ENCODE results near the gene LRRFIP2. TPM values are rescaled to one million over a fixed set of nuclear protein-coding genes. Genes with fewer than 3 reads are reported as not detected.
"Not testable (repeated sequence)": the region's sequence is repeated elsewhere in the genome, so short reads cannot be mapped to it uniquely, and the experiment has no call there.

The LRRFIP2 gene, protein sequence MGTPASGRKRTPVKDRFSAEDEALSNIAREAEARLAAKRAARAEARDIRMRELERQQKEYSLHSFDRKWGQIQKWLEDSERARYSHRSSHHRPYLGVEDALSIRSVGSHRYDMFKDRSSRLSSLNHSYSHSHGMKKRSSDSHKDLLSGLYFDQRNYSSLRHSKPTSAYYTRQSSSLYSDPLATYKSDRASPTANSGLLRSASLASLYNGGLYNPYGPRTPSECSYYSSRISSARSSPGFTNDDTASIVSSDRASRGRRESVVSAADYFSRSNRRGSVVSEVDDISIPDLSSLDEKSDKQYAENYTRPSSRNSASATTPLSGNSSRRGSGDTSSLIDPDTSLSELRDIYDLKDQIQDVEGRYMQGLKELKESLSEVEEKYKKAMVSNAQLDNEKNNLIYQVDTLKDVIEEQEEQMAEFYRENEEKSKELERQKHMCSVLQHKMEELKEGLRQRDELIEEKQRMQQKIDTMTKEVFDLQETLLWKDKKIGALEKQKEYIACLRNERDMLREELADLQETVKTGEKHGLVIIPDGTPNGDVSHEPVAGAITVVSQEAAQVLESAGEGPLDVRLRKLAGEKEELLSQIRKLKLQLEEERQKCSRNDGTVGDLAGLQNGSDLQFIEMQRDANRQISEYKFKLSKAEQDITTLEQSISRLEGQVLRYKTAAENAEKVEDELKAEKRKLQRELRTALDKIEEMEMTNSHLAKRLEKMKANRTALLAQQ
- total RNA-seq (ENCODE audit: low replicate concordance), result 29.5 and 36.7 TPM in 2 replicates

DNA sequence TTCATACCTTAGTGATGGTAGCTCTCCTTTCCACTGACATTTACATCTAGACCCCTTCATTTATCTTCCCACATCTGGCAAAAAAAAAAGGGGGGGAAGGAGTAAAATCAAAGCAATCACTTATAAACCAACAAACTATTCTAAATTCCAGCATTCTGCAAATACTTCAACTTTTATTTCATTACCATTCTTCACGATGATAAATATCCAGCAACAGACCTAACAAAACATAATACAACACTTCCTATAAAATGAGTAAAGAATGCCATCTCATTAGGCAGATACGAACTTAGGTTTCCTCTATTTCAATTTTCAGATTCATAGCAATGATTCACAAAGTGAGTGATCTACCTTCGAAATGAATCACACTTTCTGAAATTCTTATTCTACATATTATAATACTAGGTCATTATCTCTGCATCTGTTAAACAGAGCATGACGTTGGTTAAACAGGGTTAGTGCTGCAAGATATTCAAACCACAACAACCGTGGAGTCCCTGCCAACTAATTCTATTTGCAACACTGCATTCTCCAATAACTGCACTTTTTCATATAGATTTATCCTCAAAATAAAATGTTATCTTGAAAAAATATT lies at the start of gene LRRFIP2:
LRRFIP2 (minus strand) TSS at position 51 of the 595 bp plus-strand sequence. CDS start 25,599 bp downstream, outside the sequence.
- Histone ChIP-seq H3K36me3 (no peaks in the 10 kb centered on the region), H3K79me2 (ENCODE audit: low read depth) (peaks cover 68% of the 10 kb centered on the region), H3K27me3 (no peaks in the 10 kb centered on the region), H3K9ac (peak within 1 kb of the TSS; percentile 77), H3K4me1 (peaks cover 16% of the 10 kb centered on the region), H4K20me1 (ENCODE audit: low read depth) (peaks cover 32% of the 10 kb centered on the region), H2AFZ (replicated peaks) (peak within 1 kb of the TSS; percentile 90), H3K27ac (peak within 1 kb of the TSS; percentile 92), H3K4me2 (peak within 1 kb of the TSS; percentile 77), H3K9me3 (ENCODE audit: low read depth) (no peaks in the 10 kb centered on the region), H3F3A (ENCODE audit: low read depth) (peaks cover 22% of the 10 kb centered on the region), H3K4me3 (peak within 1 kb of the TSS; percentile 97)
- H3K27ac Mint-ChIP-seq, result peak within 1 kb of the TSS; percentile 33
- H3K36me3 Mint-ChIP-seq, result peaks cover 8% of the 10 kb centered on the region
- no peaks in the 10 kb centered on the region for H3K9me3 Mint-ChIP-seq
- peak within 1 kb of the TSS; percentile 97 for H3K4me3 Mint-ChIP-seq
- peaks cover 32% of the 10 kb centered on the region for H3K4me1 Mint-ChIP-seq
- DNase-seq (ENCODE audit: low spot score), result no peak
- no peaks in the 10 kb centered on the region for H3K27me3 Mint-ChIP-seq (ENCODE audit: insufficient read depth, low read depth)
- TF ChIP-seq, protein P1, sequence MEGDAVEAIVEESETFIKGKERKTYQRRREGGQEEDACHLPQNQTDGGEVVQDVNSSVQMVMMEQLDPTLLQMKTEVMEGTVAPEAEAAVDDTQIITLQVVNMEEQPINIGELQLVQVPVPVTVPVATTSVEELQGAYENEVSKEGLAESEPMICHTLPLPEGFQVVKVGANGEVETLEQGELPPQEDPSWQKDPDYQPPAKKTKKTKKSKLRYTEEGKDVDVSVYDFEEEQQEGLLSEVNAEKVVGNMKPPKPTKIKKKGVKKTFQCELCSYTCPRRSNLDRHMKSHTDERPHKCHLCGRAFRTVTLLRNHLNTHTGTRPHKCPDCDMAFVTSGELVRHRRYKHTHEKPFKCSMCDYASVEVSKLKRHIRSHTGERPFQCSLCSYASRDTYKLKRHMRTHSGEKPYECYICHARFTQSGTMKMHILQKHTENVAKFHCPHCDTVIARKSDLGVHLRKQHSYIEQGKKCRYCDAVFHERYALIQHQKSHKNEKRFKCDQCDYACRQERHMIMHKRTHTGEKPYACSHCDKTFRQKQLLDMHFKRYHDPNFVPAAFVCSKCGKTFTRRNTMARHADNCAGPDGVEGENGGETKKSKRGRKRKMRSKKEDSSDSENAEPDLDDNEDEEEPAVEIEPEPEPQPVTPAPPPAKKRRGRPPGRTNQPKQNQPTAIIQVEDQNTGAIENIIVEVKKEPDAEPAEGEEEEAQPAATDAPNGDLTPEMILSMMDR (IDR thresholded peaks at IDR 0.05), result no peak
- no peak for TF ChIP-seq EZH2 (IDR thresholded peaks at IDR 0.05)
- TF ChIP-seq EZH2phosphoT487 (IDR thresholded peaks at IDR 0.05), result no peak

DNA sequence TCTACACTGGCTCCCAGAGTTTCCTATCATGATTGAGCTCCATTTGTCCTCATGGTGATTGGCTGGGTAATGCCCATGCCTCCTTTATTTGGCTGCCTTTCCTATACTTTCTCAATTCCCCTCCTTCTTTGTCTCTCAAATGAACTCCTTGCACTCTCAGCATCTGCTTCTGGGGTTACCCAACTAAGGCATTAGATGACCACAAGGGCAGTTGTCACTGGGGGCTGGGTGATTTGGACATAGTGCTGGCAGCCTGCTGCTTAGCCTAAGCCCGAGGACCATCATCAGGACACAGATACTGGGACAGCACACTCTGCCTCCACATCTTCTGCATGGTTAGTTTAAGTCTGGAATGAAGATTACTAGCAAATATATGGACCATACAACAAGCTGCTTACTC lies 49.2 kb upstream of the LRRFIP2 start:
- H3K4me1 ChIP-seq, result no peaks in the 10 kb centered on the region
- H3K4me3 Mint-ChIP-seq, result no peak overlapping the region

DNA sequence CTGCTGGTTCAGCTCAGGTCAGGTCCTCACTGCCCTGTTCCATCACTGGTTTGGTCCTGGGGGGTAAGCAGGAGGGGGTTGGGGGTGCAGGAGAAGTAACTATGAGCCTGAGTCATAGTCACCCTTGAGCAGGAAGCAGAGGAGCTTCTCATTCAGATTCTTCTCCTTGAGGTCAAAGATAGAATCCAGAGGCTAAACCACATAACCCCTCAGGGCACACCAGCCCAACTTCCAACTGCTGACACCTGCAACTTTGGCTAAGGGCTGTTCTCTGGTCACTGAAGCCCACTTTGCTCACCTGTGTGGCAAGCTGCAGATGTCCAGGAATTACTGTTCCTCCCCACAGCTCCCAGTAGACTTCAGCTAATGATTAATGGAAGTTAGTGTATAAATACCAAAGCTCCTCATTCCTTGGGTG lies 48.8 kb upstream of the LRRFIP2 start:
- H3K27ac Mint-ChIP-seq, result no peak overlapping the region
- H3K9ac ChIP-seq, result no peak overlapping the region
- no peak overlapping the region for H2AFZ ChIP-seq (replicated peaks)
- no peaks in the 10 kb centered on the region for H3K27me3 ChIP-seq
- no peaks in the 10 kb centered on the region for H3K36me3 ChIP-seq
- no peaks in the 10 kb centered on the region for H3F3A ChIP-seq (ENCODE audit: low read depth)
- H4K20me1 ChIP-seq (ENCODE audit: low read depth), result no peaks in the 10 kb centered on the region
- H3K4me1 ChIP-seq, result no peaks in the 10 kb centered on the region
- H3K4me3 ChIP-seq, result no peak overlapping the region
- no peak for DNase-seq (ENCODE audit: low spot score)
- no peaks in the 10 kb centered on the region for H3K9me3 ChIP-seq (ENCODE audit: low read depth)
- H3K27ac ChIP-seq, result no peak overlapping the region
- no peaks in the 10 kb centered on the region for H3K4me1 Mint-ChIP-seq
- peaks cover 2% of the 10 kb centered on the region for H3K27me3 Mint-ChIP-seq (ENCODE audit: insufficient read depth, low read depth)
- no peaks in the 10 kb centered on the region for H3K36me3 Mint-ChIP-seq
- H3K4me2 ChIP-seq, result no peak overlapping the region
- TF ChIP-seq EZH2phosphoT487 (IDR thresholded peaks at IDR 0.05), result no peak
- TF ChIP-seq, protein P1 (IDR thresholded peaks at IDR 0.05), result no peak
- no peak for TF ChIP-seq EZH2 (IDR thresholded peaks at IDR 0.05)
- H3K79me2 ChIP-seq (ENCODE audit: low read depth), result no peaks in the 10 kb centered on the region
- no peaks in the 10 kb centered on the region for H3K9me3 Mint-ChIP-seq
- no peak overlapping the region for H3K4me3 Mint-ChIP-seq

More for the DNA sequence above, 49.2 kb upstream of the LRRFIP2 start:
- no peaks in the 10 kb centered on the region for H3K79me2 ChIP-seq (ENCODE audit: low read depth)
- peaks cover 2% of the 10 kb centered on the region for H3K27me3 Mint-ChIP-seq (ENCODE audit: insufficient read depth, low read depth)
- no peak overlapping the region for H3K9ac ChIP-seq
- no peaks in the 10 kb centered on the region for H3K36me3 ChIP-seq
- H3K4me3 ChIP-seq, result no peak overlapping the region
- H3K4me2 ChIP-seq, result no peak overlapping the region
- H3K27me3 ChIP-seq, result no peaks in the 10 kb centered on the region
- H3K9me3 Mint-ChIP-seq, result no peaks in the 10 kb centered on the region
- H3F3A ChIP-seq (ENCODE audit: low read depth), result no peaks in the 10 kb centered on the region
- no peak for TF ChIP-seq EZH2phosphoT487 (IDR thresholded peaks at IDR 0.05)
- TF ChIP-seq, protein P1 (IDR thresholded peaks at IDR 0.05), result no peak
- TF ChIP-seq EZH2 (IDR thresholded peaks at IDR 0.05), result no peak
- DNase-seq (ENCODE audit: low spot score), result no peak
- no peak overlapping the region for H2AFZ ChIP-seq (replicated peaks)
- peak overlapping the region; percentile 18 for H3K27ac Mint-ChIP-seq
- H4K20me1 ChIP-seq (ENCODE audit: low read depth), result no peaks in the 10 kb centered on the region
- no peaks in the 10 kb centered on the region for H3K36me3 Mint-ChIP-seq
- H3K27ac ChIP-seq, result no peak overlapping the region
- H3K9me3 ChIP-seq (ENCODE audit: low read depth), result no peaks in the 10 kb centered on the region
- no peaks in the 10 kb centered on the region for H3K4me1 Mint-ChIP-seq

DNA sequence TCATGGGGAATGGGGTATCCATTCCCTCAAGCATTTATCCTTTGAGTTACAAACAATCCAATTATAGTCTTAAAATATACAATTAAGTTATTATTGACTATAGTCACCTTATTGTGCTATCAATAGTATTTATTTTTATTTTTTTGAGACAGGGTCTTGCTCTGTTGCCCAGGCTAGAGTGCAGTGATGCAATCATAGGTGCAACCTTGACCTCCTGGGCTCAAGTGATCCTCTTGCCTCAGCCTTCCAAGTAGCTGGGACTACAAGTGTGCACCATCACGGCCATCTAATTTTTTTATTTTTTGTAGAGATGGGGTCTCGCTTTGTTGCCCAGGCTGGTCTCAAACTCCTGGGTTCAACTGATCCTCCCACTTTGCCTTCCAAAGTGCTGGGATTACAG lies 48.2 kb upstream of the LRRFIP2 start:
- not testable (repeated sequence) for H3K27ac Mint-ChIP-seq; DNase-seq (ENCODE audit: low spot score); H3K4me2 ChIP-seq; H3K27me3 ChIP-seq; H3K27me3 Mint-ChIP-seq (ENCODE audit: insufficient read depth, low read depth); H3K79me2 ChIP-seq (ENCODE audit: low read depth); H4K20me1 ChIP-seq (ENCODE audit: low read depth); H3K9ac ChIP-seq; H3F3A ChIP-seq (ENCODE audit: low read depth); H3K36me3 ChIP-seq; H3K4me1 Mint-ChIP-seq; H3K4me3 Mint-ChIP-seq; H3K27ac ChIP-seq; H3K4me3 ChIP-seq; H3K9me3 Mint-ChIP-seq; H3K36me3 Mint-ChIP-seq; H3K9me3 ChIP-seq (ENCODE audit: low read depth); H2AFZ ChIP-seq (replicated peaks); H3K4me1 ChIP-seq
